Measurements from ENCODE around the gene TMEM26.
"Not testable (repeated sequence)": the region's sequence is repeated elsewhere in the genome, so short reads cannot be mapped to it uniquely, and the experiment has no call there.

GRCh38 chr10:61388986-61389385 is 64.2 kb downstream of the TMEM26 start:
- TF ChIP-seq POLR2A, CTCF (IDR thresholded peaks at IDR 0.05): not testable (repeated sequence)

All from body of pancreas (tissue), 4 donors.